Duodenal mucosa (tissue), 2 donors: ENCODE data around the gene SPOP.
"Not testable (repeated sequence)": the region's sequence is repeated elsewhere in the genome, so short reads cannot be mapped to it uniquely, and the experiment has no call there.

Experiments
- H3K27ac ChIP-seq: one replicate; pipeline ENCODE4 v1.7.0; 2013; ENCODE audit warnings: low read depth, low read length
- H3K27me3 ChIP-seq, 2 donors: one replicate each; pipeline ENCODE4 v1.7.0; 2013; ENCODE audit warnings: low read length in 2 of 2, control low read depth in 1 of 2; ENCODE audit not compliant: insufficient read depth in 2 of 2, control insufficient read depth in 1 of 2
- H3K36me3 ChIP-seq, 2 donors: one replicate each; pipeline ENCODE4 v1.7.0; 2013; ENCODE audit warnings: low read length in 2 of 2, control low read depth in 1 of 2; ENCODE audit not compliant: insufficient read depth in 2 of 2, control insufficient read depth in 1 of 2
- H3K4me1 ChIP-seq, 2 donors: one replicate each; pipeline ENCODE4 v1.7.0; 2013; ENCODE audit warnings: low read length in 2 of 2, control low read depth in 1 of 2; ENCODE audit not compliant: insufficient read depth in 2 of 2, control insufficient read depth in 1 of 2
- H3K4me3 ChIP-seq, 2 donors: one replicate each; pipeline ENCODE4 v1.7.0; 2013; ENCODE audit warnings: low read length in 2 of 2, low read depth in 1 of 2
- H3K9ac ChIP-seq, 2 donors: one replicate each; pipeline ENCODE4 v1.7.0; 2013; ENCODE audit warnings: low read length in 2 of 2, low read depth in 1 of 2
- H3K9me3 ChIP-seq, 2 donors: one replicate each; pipeline ENCODE4 v1.7.0; 2013; ENCODE audit warnings: low read length in 2 of 2, control low read depth in 1 of 2; ENCODE audit not compliant: control insufficient read depth in 1 of 2

Gene SPOP

DNA sequence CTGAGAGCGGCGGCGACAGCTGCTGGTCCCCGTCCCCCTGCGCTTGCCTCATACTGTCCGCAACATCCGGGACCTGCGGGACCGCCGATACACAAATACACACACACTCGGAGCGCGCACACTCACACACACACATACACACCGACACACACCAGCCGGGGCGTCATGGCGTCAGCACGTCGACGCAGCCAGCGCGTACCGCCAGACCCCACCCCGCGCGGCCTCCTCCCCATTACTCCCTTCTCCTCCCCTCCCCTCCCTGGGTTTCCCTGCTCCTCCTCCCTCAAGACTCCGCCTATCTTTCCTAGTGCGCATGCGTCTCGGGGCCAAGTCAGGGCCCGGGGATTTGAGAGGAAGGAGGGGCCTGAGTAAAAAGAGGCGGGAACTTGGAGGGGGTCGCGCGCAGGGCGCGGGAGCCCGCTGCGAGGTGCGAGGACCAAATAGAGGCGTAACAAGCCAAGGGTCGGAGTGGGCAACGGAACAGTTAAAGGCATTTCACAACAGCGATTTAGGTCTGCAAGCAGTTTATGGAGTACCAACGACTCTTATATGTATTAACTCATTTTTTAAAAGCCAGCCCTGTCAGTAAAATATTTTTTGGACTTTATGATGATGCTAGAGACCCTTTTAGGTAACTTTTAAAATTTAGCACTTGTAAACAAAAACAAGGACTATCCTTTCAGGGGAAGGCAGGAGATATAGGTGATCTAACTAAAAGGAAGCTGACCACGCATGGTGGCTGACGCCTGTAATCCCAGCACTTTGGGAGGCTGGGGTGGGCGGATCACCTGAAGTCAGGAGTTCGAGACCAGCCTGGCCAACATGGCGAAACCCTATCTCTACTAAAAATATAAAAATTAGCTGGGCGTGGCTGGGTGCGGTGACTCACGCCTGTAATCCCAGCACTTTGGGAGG is at the start of gene SPOP:
Gene SPOP, minus strand, starts transcription at position 165 of the 915 bp plus-strand sequence. CDS start 55,287 bp downstream, outside the sequence.
- Histone ChIP-seq H3K36me3 (no peaks in the 10 kb centered on the region), H3K27me3 (no peaks in the 10 kb centered on the region), H3K27ac (peak within 1 kb of the TSS; percentile 95), H3K9ac (peak within 1 kb of the TSS; percentile 91 to 95), H3K9me3 (no peaks in the 10 kb centered on the region), H3K4me3 (peak within 1 kb of the TSS; percentile 88 to 91), H3K4me1 (peaks cover 22 to 26% of the 10 kb centered on the region in 2 donors)

DNA sequence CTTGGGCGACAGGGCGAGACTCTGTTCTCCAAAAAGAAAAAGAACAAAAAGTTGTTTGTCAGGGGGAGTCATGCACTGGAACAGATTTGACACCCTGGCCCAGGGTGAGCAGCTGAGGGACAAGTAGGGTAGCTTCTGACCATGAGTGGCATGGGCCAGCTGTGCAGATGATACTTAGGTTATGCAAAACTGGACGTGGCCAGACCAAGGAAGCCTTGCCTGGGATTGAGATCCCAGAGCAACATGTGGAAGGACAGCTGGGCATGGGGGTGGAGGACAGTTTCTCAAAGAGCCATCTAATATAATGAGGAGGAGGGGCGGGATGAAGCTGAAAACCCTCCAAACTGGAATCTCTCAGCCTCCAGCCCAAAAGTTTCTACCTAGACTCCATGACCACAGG is 49.5 kb upstream of the SPOP start:
- H3K36me3 ChIP-seq: peaks cover 3 to 10% of the 10 kb centered on the region in 2 donors
- H3K27me3 ChIP-seq: no peaks in the 10 kb centered on the region
- no peak overlapping the region for H3K9ac ChIP-seq
- H3K4me3 ChIP-seq: no peak overlapping the region
- peaks cover 0 to 3% of the 10 kb centered on the region in 2 donors for H3K9me3 ChIP-seq
- no peak overlapping the region for H3K27ac ChIP-seq
- peaks cover 28 to 38% of the 10 kb centered on the region in 2 donors for H3K4me1 ChIP-seq

DNA sequence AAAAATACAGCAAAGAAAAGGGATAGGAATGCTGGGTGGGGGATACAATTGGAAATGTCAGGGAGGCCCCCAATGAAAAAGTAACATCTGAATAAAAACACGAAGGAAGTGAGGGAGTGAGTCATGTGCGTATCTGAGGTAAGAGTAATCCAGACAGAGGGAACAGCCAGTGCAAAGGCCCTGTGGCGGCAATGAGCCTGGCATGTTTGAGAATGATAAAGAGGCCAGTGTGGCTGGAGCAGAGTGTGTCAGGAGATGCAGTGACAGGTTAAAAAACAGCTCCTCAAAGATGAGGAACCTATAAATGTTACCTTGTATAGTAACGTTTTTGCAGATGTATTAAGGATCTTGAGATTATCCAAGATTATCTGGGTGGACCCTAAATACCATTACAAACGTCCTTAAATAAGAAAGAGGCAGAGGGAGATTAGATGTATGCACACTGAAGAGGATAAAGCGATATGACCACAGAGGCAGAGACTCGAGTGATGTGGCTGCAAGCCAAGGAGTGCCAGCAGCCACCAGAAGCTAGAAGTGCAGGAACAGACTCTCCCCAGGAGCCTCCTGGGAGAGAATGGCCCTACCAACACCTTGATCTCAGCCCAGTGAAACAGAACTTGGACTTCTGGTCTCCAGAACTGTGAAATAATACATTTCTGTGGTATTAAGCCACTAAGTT is 47.7 kb upstream of the SPOP start:
- Histone ChIP-seq H3K9ac (no peak overlapping the region), H3K4me3 (no peak overlapping the region), H3K9me3 (peaks cover 0 to 3% of the 10 kb centered on the region in 2 donors), H3K4me1 (peaks cover 28 to 29% of the 10 kb centered on the region in 2 donors), H3K27ac (no peak overlapping the region), H3K27me3 (no peaks in the 10 kb centered on the region), H3K36me3 (peaks cover 3 to 24% of the 10 kb centered on the region in 2 donors)

DNA sequence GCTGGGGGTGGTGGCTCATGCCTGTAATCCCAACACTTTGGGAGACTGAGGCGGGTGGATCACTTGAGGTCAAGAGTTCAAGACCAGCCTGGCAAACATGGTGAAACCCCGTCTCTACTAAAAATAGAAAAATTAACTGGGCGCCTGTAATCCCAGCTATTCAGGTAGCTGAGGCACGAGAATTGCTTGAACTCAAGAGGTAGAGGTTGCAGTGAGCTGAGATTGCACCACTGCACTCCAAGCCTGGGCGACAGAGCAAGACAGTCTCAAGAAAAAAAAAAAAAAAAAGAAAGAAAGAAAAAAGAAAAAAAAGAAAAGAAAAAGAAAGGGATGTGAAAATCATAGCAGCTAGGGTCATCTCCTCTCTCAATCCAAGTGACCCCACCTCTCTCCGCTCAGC is 46.7 kb upstream of the SPOP start:
- not testable (repeated sequence) for H3K9ac ChIP-seq, H3K27ac ChIP-seq, H3K4me3 ChIP-seq, H3K9me3 ChIP-seq, H3K27me3 ChIP-seq
- H3K4me1 ChIP-seq: peaks cover 27 to 28% of the 10 kb centered on the region in 2 donors
- H3K36me3 ChIP-seq: peaks cover 8 to 33% of the 10 kb centered on the region in 2 donors

DNA sequence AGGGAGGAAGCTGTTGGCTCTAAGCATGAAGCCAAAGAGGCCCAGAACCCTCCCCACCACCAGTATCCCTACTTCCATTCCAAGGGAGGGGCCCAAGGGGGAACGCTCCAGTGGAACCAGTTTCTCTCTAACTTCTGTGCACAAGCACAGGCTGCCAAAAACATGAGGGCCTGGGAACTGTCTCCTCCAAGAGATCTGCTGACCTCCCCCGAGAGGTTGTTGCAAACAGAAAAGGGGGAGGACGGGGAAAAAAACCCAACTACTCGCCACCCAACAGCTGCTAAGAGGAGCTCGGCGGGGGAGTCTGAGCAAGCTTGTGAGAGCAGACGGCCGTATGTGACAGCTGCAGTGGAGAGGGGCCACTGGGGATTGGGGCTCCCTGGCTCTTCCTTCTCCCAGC is 45.5 kb upstream of the SPOP start:
- H3K27me3 ChIP-seq: no peaks in the 10 kb centered on the region
- H3K27ac ChIP-seq: peak overlapping the region; percentile 27
- no peak overlapping the region for H3K4me3 ChIP-seq
- H3K4me1 ChIP-seq: peaks cover 18 to 24% of the 10 kb centered on the region in 2 donors
- H3K9me3 ChIP-seq: peaks cover 0 to 3% of the 10 kb centered on the region in 2 donors
- no peak overlapping the region for H3K9ac ChIP-seq
- peaks cover 10 to 39% of the 10 kb centered on the region in 2 donors for H3K36me3 ChIP-seq

DNA sequence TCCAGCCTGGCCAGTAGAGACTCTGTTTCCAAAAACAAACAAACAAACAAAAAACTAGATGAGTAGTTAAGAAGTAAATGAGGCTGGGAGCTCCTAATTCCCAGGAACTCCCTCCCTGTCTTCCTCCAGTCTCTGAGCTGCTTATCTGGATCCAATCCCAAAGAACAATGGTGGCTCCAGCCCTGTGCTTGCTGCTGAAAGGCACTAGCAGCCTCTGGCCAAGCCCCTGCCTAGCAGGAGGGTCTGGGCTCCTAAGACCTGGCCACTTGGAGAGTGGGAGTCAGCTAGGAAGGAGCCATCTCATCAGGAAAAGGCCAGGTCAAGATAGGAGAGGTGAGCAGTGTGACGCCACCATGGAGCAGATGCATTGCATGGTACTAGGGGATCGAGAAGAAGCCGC is 44.2 kb upstream of the SPOP start:
- H3K27ac ChIP-seq: no peak overlapping the region
- H3K36me3 ChIP-seq: peaks cover 14 to 51% of the 10 kb centered on the region in 2 donors
- H3K9me3 ChIP-seq: peaks cover 0 to 3% of the 10 kb centered on the region in 2 donors
- no peaks in the 10 kb centered on the region for H3K27me3 ChIP-seq
- H3K4me3 ChIP-seq: no peak overlapping the region
- H3K9ac ChIP-seq: no peak overlapping the region
- peaks cover 13 to 15% of the 10 kb centered on the region in 2 donors for H3K4me1 ChIP-seq

DNA sequence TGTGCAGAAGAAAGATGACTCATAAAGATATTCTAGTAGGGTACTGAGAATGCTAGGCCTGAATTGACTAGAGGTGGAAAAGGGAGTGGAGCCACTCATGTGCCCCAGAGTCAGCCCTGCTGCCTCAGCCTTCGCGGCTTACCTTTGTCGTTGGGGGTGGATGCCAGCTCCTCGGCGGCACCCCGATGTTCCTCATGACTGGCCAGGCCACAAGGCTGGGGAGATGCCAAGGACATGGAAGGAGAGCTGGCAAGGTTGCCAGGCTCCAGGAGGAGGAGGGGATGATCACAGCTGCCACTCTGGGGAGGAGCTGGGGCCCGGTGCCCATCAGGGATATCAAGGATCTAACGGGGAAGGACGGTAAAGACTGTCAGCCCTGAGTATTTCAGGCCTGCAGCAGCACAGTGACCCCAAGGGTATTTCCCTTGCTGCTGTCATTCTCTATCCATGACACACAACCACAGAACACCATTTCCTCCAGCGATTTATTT is 39.5 kb upstream of the SPOP start:
- no peaks in the 10 kb centered on the region for H3K9me3 ChIP-seq
- no peaks in the 10 kb centered on the region for H3K4me1 ChIP-seq
- H3K27ac ChIP-seq: no peak overlapping the region
- no peaks in the 10 kb centered on the region for H3K27me3 ChIP-seq
- H3K9ac ChIP-seq: no peak overlapping the region
- no peak overlapping the region for H3K4me3 ChIP-seq
- peaks cover 16 to 78% of the 10 kb centered on the region in 2 donors for H3K36me3 ChIP-seq

DNA sequence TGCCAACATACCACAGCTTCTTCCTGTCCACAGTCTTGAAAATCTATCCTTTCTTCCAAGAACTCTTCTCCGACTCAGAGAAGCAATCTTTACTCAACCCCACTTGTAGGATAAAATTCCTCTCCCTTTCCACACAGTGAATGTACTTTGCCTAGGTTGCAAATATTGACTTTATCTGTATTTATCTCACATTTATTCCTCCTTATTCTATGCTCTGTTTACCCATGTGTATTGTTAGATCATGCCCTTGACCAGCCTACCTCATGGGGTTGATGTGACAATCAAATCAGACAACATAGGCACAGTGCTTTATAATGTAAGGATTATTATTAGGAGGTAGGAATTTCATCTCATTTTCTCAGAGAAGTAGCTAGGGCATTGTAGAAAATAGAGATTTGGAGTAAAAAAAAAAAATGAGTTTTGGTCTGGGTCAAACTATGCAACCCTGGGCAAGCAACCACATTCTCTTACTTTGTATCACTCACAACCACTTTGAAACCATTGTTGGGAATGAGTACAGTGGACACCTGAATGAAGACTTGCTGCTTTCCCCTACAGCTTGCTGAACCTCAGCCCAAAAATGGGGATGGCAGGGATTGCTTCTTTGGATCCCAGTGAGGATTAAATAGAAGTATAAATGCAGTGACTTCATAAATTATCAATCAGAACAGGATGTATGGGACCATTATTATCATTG is 38.9 kb upstream of the SPOP start:
- no peaks in the 10 kb centered on the region for H3K4me1 ChIP-seq
- H3K27ac ChIP-seq: no peak overlapping the region
- H3K4me3 ChIP-seq: no peak overlapping the region
- no peaks in the 10 kb centered on the region for H3K9me3 ChIP-seq
- H3K36me3 ChIP-seq: peaks cover 16 to 78% of the 10 kb centered on the region in 2 donors
- no peak overlapping the region for H3K9ac ChIP-seq
- H3K27me3 ChIP-seq: no peaks in the 10 kb centered on the region

DNA sequence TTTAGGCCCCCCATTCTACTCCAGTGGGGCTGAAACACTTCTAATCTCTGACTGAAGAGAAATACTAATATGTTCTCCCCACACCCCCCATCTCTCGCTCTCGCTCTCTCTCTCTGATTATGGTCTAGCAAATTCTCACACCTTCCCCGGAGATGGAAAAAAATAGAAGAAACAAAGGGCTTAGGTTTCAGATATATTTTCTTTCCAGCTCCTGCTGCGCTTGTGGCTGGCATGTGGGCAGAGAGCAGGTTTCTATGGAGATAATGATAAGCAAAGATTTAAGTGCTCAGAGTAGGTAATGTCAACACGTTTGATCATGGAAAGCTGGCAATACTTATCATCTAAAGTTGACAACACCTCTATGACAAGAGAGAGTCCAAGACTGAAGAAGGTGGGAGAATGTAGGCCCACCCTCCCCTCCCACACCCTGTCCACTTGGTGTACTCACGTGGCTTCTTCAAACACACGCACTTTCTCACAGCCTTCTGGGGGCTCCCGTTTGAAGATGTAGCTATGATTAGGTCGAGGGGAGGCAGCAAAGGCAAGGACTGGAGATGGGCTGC is 37.9 kb upstream of the SPOP start:
- H3K9me3 ChIP-seq: no peaks in the 10 kb centered on the region
- peaks cover 19 to 69% of the 10 kb centered on the region in 2 donors for H3K36me3 ChIP-seq

More for the DNA sequence above, 37.9 kb upstream of the SPOP start:
- no peak overlapping the region for H3K9ac ChIP-seq
- H3K27ac ChIP-seq: no peak overlapping the region
- no peaks in the 10 kb centered on the region for H3K4me1 ChIP-seq
- H3K4me3 ChIP-seq: no peak overlapping the region
- no peaks in the 10 kb centered on the region for H3K27me3 ChIP-seq
